Ishikawa (cell line): ENCODE measurements around the gene RHBDL3.

Experiments
- CEBPB ChIP-seq: IDR thresholded peaks from 2 replicates; pipeline ENCODE4 v1.6.1; 2012
- CREB1 ChIP-seq: IDR thresholded peaks from 2 replicates; pipeline ENCODE4 v1.6.1; 2012; ENCODE audit warnings: low read depth
- EP300 ChIP-seq: IDR thresholded peaks from 2 replicates; pipeline ENCODE4 v1.6.1; 2012; ENCODE audit warnings: borderline replicate concordance
- FOXM1 ChIP-seq: IDR thresholded peaks from 2 replicates; pipeline ENCODE4 v1.6.1; 2012; ENCODE audit warnings: low read depth, borderline replicate concordance
- RAD21 ChIP-seq: IDR thresholded peaks from 2 replicates; pipeline ENCODE4 v1.6.1; 2012; ENCODE audit warnings: low read depth
- TAF1 ChIP-seq: IDR thresholded peaks from 2 replicates; pipeline ENCODE4 v1.6.1; 2012; ENCODE audit warnings: low read depth, mild to moderate bottlenecking
- TCF12 ChIP-seq: IDR thresholded peaks from 2 replicates; pipeline ENCODE4 v1.6.1; 2012; ENCODE audit warnings: low read depth
- TEAD4 ChIP-seq: IDR thresholded peaks from 2 replicates; pipeline ENCODE4 v1.6.1; 2012
- YY1 ChIP-seq: IDR thresholded peaks from 2 replicates; pipeline ENCODE4 v1.6.1; 2012; ENCODE audit warnings: low read depth
- ZBTB7A ChIP-seq: IDR thresholded peaks from 2 replicates; pipeline ENCODE4 v1.6.1; 2012; ENCODE audit warnings: low read depth
- TF ChIP-seq, protein P1 (sequence below): IDR thresholded peaks from 2 replicates; pipeline ENCODE4 v1.6.1; 2012; ENCODE audit warnings: low read depth, mild to moderate bottlenecking
- TF ChIP-seq, protein P2 (sequence below): IDR thresholded peaks from 2 replicates; pipeline ENCODE4 v1.6.1; 2012
- TF ChIP-seq, protein P3 (sequence below): IDR thresholded peaks from 2 replicates; pipeline ENCODE4 v1.6.1; 2012

DNA sequence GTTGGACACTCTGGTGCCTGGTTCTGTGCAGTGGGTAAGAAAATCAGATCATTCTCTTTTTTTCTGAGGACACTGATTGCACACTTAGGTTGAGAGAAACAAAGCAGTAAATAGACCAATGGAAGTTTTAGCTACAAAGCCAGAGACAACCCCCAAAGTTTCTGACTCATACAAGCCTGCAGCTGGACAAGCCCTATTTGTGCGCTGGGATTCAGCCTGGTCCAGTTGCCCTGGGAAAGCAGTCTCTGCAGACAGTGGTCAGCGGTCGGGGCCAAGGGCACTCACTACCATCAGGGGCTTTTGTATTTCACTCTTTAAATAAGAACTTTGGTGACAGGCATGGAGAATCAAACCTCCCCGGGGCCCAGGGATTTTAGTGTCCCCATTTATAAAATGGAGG lies 6.0 kb upstream of the RHBDL3 start:
- TF ChIP-seq, protein P1, sequence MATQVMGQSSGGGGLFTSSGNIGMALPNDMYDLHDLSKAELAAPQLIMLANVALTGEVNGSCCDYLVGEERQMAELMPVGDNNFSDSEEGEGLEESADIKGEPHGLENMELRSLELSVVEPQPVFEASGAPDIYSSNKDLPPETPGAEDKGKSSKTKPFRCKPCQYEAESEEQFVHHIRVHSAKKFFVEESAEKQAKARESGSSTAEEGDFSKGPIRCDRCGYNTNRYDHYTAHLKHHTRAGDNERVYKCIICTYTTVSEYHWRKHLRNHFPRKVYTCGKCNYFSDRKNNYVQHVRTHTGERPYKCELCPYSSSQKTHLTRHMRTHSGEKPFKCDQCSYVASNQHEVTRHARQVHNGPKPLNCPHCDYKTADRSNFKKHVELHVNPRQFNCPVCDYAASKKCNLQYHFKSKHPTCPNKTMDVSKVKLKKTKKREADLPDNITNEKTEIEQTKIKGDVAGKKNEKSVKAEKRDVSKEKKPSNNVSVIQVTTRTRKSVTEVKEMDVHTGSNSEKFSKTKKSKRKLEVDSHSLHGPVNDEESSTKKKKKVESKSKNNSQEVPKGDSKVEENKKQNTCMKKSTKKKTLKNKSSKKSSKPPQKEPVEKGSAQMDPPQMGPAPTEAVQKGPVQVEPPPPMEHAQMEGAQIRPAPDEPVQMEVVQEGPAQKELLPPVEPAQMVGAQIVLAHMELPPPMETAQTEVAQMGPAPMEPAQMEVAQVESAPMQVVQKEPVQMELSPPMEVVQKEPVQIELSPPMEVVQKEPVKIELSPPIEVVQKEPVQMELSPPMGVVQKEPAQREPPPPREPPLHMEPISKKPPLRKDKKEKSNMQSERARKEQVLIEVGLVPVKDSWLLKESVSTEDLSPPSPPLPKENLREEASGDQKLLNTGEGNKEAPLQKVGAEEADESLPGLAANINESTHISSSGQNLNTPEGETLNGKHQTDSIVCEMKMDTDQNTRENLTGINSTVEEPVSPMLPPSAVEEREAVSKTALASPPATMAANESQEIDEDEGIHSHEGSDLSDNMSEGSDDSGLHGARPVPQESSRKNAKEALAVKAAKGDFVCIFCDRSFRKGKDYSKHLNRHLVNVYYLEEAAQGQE: no peak
- TF ChIP-seq CREB1 (no peak), FOXM1 (no peak), YY1 (no peak), EP300 (no peak), TAF1 (no peak), RAD21 (no peak), CEBPB (no peak), TEAD4 (no peak), TCF12 (no peak), ZBTB7A (no peak)
- TF ChIP-seq, protein P2, sequence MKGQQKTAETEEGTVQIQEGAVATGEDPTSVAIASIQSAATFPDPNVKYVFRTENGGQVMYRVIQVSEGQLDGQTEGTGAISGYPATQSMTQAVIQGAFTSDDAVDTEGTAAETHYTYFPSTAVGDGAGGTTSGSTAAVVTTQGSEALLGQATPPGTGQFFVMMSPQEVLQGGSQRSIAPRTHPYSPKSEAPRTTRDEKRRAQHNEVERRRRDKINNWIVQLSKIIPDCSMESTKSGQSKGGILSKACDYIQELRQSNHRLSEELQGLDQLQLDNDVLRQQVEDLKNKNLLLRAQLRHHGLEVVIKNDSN: no peak
- TF ChIP-seq, protein P3, sequence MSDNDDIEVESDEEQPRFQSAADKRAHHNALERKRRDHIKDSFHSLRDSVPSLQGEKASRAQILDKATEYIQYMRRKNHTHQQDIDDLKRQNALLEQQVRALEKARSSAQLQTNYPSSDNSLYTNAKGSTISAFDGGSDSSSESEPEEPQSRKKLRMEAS: no peak
